H1 (cell line): ENCODE measurements around the gene NR2F1. TPM values are rescaled to one million over a fixed set of nuclear protein-coding genes. Genes with fewer than 3 reads are reported as not detected.

Source experiments
- CTCF ChIA-PET: fragments of 300-600 bp; sonication (Branson Sonifier 250); formaldehyde crosslinking; loops from one replicate; lab custom pipeline; 2021; ENCODE audit not compliant: partially characterized antibody; lab: Charles Lee
- POLR2A ChIA-PET: fragments of 300-600 bp; sonication (Branson Sonifier 250); formaldehyde crosslinking; loops from one replicate; lab custom pipeline; 2021; ENCODE audit warnings: inconsistent platforms; ENCODE audit not compliant: partially characterized antibody; lab: Charles Lee
- DNase-seq, 2 experiments: peaks; one replicate each; pipeline versions ENCODE4 v3.0.0 to v3.0.0-alpha.2; 2010 to 2022; ENCODE audit warnings: low spot score in 2 of 2, low read depth in 1 of 2, mixed read lengths in 1 of 2
- FAIRE-seq: peaks from 2 replicates; lab custom pipeline; 2011; peaks lifted over from hg19 to GRCh38; lab: Jason Lieb, UNC
- H2AFZ ChIP-seq: 2 replicates; pipeline ENCODE4 v1.8.1; 2012; ENCODE audit warnings: low read length, inconsistent platforms
- H2AK5ac ChIP-seq: 2 replicates; pipeline ENCODE4 v1.6.1; 2013; ENCODE audit warnings: low read depth, low read length
- H2BK120ac ChIP-seq: replicated peaks from 2 replicates; pipeline ENCODE3; 2013; ENCODE audit warnings: low read depth, low read length, inconsistent platforms
- H2BK12ac ChIP-seq: 2 replicates; pipeline ENCODE4 v1.6.1; 2013; ENCODE audit warnings: low read depth, low read length
- H2BK15ac ChIP-seq: 2 replicates; pipeline ENCODE4 v1.6.1; 2013; ENCODE audit warnings: low read length
- H2BK20ac ChIP-seq: 2 replicates; pipeline ENCODE4 v1.6.1; 2013; ENCODE audit warnings: low read length
- H2BK5ac ChIP-seq: 2 replicates; pipeline ENCODE4 v1.6.1; 2013; ENCODE audit warnings: low read depth, low read length
- H3K14ac ChIP-seq: 2 replicates; pipeline ENCODE4 v1.6.1; 2013; ENCODE audit warnings: inconsistent platforms; ENCODE audit not compliant: insufficient read length
- H3K18ac ChIP-seq: 2 replicates; pipeline ENCODE4 v1.6.1; 2013; ENCODE audit warnings: low read length; ENCODE audit errors: extremely low read depth
- H3K23ac ChIP-seq: 2 replicates; pipeline ENCODE4 v1.6.1; 2013; ENCODE audit warnings: inconsistent platforms; ENCODE audit not compliant: insufficient read length
- H3K23me2 ChIP-seq: 2 replicates; pipeline ENCODE4 v1.6.1; 2013; ENCODE audit warnings: low read depth, low read length
- H3K27ac ChIP-seq: 2 replicates; pipeline ENCODE4 v1.6.1; 2011; ENCODE audit warnings: low read depth, low read length, inconsistent platforms
- H3K27me3 ChIP-seq, 4 experiments: replicated peaks in 1 of 4; 1 replicate in 1 of 4; 2 replicates in 3 of 4; pipeline versions ENCODE4 v1.6.1 to v1.8.1; 2011 to 2013; ENCODE audit warnings: low read length in 3 of 4, mild to moderate bottlenecking in 3 of 4, inconsistent platforms in 2 of 4, mixed read lengths in 2 of 4, moderate library complexity in 1 of 4; ENCODE audit not compliant: control insufficient read depth in 3 of 4, insufficient read depth in 3 of 4; ENCODE audit errors: extremely low read depth in 1 of 4
- H3K36me3 ChIP-seq, 4 experiments: 2 replicates each; pipeline versions ENCODE4 v1.6.1 to v1.8.1; 2011 to 2013; ENCODE audit warnings: mild to moderate bottlenecking in 4 of 4, low read length in 3 of 4, moderate library complexity in 2 of 4, control low read depth in 1 of 4, inconsistent platforms in 1 of 4; ENCODE audit not compliant: insufficient read depth in 4 of 4, control insufficient read depth in 2 of 4
- H3K4ac ChIP-seq: replicated peaks from 2 replicates; pipeline ENCODE3; 2013; ENCODE audit warnings: low read length, low read depth, mixed read lengths, inconsistent platforms; ENCODE audit not compliant: insufficient read length
- H3K4me1 ChIP-seq, 4 experiments: replicated peaks in 1 of 4; 1 replicate in 1 of 4; 2 replicates in 3 of 4; pipeline versions ENCODE4 v1.6.1 to v1.8.1; 2011 to 2013; ENCODE audit warnings: low read length in 3 of 4, inconsistent platforms in 2 of 4, mixed read lengths in 1 of 4; ENCODE audit not compliant: insufficient read depth in 4 of 4, control insufficient read depth in 3 of 4
- H3K4me2 ChIP-seq, 2 experiments: 2 replicates each; pipeline versions ENCODE4 v1.6.1 to v1.8.1; 2011 to 2013; ENCODE audit warnings: low read depth in 2 of 2, low read length in 2 of 2, control low read depth in 1 of 2, inconsistent platforms in 1 of 2, mild to moderate bottlenecking in 1 of 2; ENCODE audit not compliant: insufficient read depth in 1 of 2
- H3K4me3 ChIP-seq, 4 experiments: fragments of 200-600, 300-600 bp in 1 of 4; sonication (generic), shearing (Covaris generic), sonication (Bioruptor Twin) in 1 of 4; 2 replicates each; pipeline versions ENCODE4 v1.5.1 to v1.8.1; 2011 to 2016; ENCODE audit warnings: low read length in 4 of 4, low read depth in 3 of 4, control low read depth in 2 of 4, inconsistent platforms in 2 of 4, mild to moderate bottlenecking in 2 of 4, mixed read lengths in 1 of 4, moderate library complexity in 1 of 4; ENCODE audit not compliant: insufficient read depth in 2 of 4; ENCODE audit errors: extremely low read depth in 1 of 4
- H3K56ac ChIP-seq: replicated peaks from 2 replicates; pipeline ENCODE3; 2013; ENCODE audit warnings: low read depth, mild to moderate bottlenecking, mixed read lengths, low read length, inconsistent platforms; ENCODE audit not compliant: insufficient read length
- H3K79me1 ChIP-seq: 2 replicates; pipeline ENCODE4 v1.6.1; 2013; ENCODE audit warnings: low read depth, low read length, control low read depth
- H3K79me2 ChIP-seq, 2 experiments: 2 replicates each; pipeline versions ENCODE4 v1.6.1 to v1.8.1; 2012 to 2013; ENCODE audit warnings: low read length in 2 of 2, mild to moderate bottlenecking in 2 of 2, inconsistent platforms in 1 of 2; ENCODE audit not compliant: insufficient read depth in 2 of 2, control insufficient read depth in 1 of 2
- H3K9ac ChIP-seq, 4 experiments: replicated peaks in 1 of 4; 1 replicate in 1 of 4; 2 replicates in 3 of 4; pipeline versions ENCODE4 v1.6.1 to v1.8.1; 2011 to 2013; ENCODE audit warnings: low read depth in 3 of 4, low read length in 3 of 4, control low read depth in 2 of 4, mild to moderate bottlenecking in 2 of 4, moderate library complexity in 2 of 4, inconsistent platforms in 1 of 4; ENCODE audit errors: extremely low read depth in 1 of 4
- H3K9me3 ChIP-seq, 2 experiments: 2 replicates each; pipeline versions ENCODE4 v1.6.1 to v1.8.1; 2012 to 2013; ENCODE audit warnings: mild to moderate bottlenecking in 2 of 2, moderate library complexity in 2 of 2, control low read depth in 1 of 2, inconsistent platforms in 1 of 2, low read depth in 1 of 2, low read length in 1 of 2, mixed read lengths in 1 of 2; ENCODE audit not compliant: insufficient read depth in 2 of 2
- H4K20me1 ChIP-seq, 2 experiments: replicated peaks in 1 of 2; 2 replicates each; pipeline versions ENCODE3 to v1.8.1; 2011 to 2013; ENCODE audit warnings: inconsistent platforms in 2 of 2, low read length in 2 of 2, mild to moderate bottlenecking in 1 of 2; ENCODE audit not compliant: insufficient read depth in 2 of 2, control insufficient read depth in 1 of 2
- H4K5ac ChIP-seq: 2 replicates; pipeline ENCODE4 v1.6.1; 2013; ENCODE audit warnings: low read length, low read depth, mixed read lengths, inconsistent platforms; ENCODE audit not compliant: insufficient read length
- H4K8ac ChIP-seq: 2 replicates; pipeline ENCODE4 v1.8.0; 2013; ENCODE audit warnings: mild to moderate bottlenecking, moderate library complexity, low read length, inconsistent platforms; ENCODE audit not compliant: insufficient read depth; ENCODE audit errors: extremely low read depth
- H4K91ac ChIP-seq: replicated peaks from 2 replicates; pipeline ENCODE3; 2013; ENCODE audit warnings: low read length, mixed read lengths, inconsistent platforms; ENCODE audit not compliant: insufficient read length
- E2F6 ChIP-seq: IDR thresholded peaks from 2 replicates; pipeline ENCODE4 v1.6.1; 2012; ENCODE audit warnings: inconsistent platforms
- EGR1 ChIP-seq: IDR thresholded peaks from 2 replicates; pipeline ENCODE4 v1.6.1; 2011; ENCODE audit warnings: low read depth, low read length, borderline replicate concordance
- JUN ChIP-seq: IDR thresholded peaks from 2 replicates; pipeline ENCODE4 v1.6.1; 2011; ENCODE audit warnings: low read depth, mild to moderate bottlenecking, improper control_type of control experiment, low read length
- KDM4A ChIP-seq: IDR thresholded peaks from one replicate; pipeline ENCODE4 v1.7.1; 2012; ENCODE audit warnings: low read depth, mild to moderate bottlenecking, moderate library complexity, low read length, inconsistent platforms; ENCODE audit not compliant: severe bottlenecking
- POLR2AphosphoS5 ChIP-seq: IDR thresholded peaks from 2 replicates; pipeline ENCODE4 v1.6.1; 2011; ENCODE audit warnings: low read depth, low read length
- RAD21 ChIP-seq, 2 experiments: IDR thresholded peaks in 1 of 2; conservative IDR thresholded peaks in 1 of 2; 2 replicates each; pipeline ENCODE4 v1.6.1; 2011; ENCODE audit warnings: low read depth in 2 of 2, low read length in 2 of 2, improper control_type of control experiment in 1 of 2, inconsistent platforms in 1 of 2, mild to moderate bottlenecking in 1 of 2, moderate library complexity in 1 of 2
- SIN3A ChIP-seq, 2 experiments: IDR thresholded peaks in 1 of 2; conservative IDR thresholded peaks in 1 of 2; 2 replicates each; pipeline ENCODE4 v1.6.1; 2011 to 2012; ENCODE audit warnings: low read length in 2 of 2, improper control_type of control experiment in 1 of 2, low read depth in 1 of 2, mild to moderate bottlenecking in 1 of 2
- USF2 ChIP-seq: IDR thresholded peaks from 2 replicates; pipeline ENCODE4 v1.6.1; 2011; ENCODE audit warnings: low read length, improper control_type of control experiment
- WGBS, 2 experiments: shearing (Covaris generic) in 1 of 2; methylation state at CpG; one replicate each; pipeline versions ENCODE4 v1.1.6 to v1.1.7; 2013 to 2015; ENCODE audit warnings: low lambda C conversion rate in 2 of 2, mixed read lengths in 2 of 2, inconsistent platforms in 1 of 2, low coverage in 1 of 2, missing lambda C conversion rate in 1 of 2; ENCODE audit not compliant: insufficient replicate concordance in 2 of 2, insufficient coverage in 1 of 2, insufficient read length in 1 of 2; ENCODE audit errors: extremely low coverage in 1 of 2, missing lambda C conversion rate in 1 of 2; 5-methylcytosine and 5-hydroxymethylcytosine counted together
- polyA plus RNA-seq, 7 experiments: library from polyadenylated mRNA; depleted of rRNA in 3 of 7; stranded (reverse) in 5 of 7; unstranded in 2 of 7; fragments of >200 nt in 5 of 7; fragments of 200-250 nt in 2 of 7; gene quantifications; 1 replicate in 5 of 7; 2 replicates in 1 of 7; 4 replicates in 1 of 7; pipeline versions ENCODE4 v1.2.1 to v1.2.3, GENCODE V29; 2011 to 2013; ENCODE audit warnings: missing spikeins in 2 of 7, mixed read lengths in 2 of 7
- total RNA-seq: library from RNA; stranded (reverse); fragmentation: NEBNext Ultra II Directional; extraction: Animal tissue kit (Norgen Biotek cat#: 25700); gene quantifications from 2 replicates; pipeline ENCODE4 v1.2.1, GENCODE V29; 2021

The NR2F1 gene
- total and polyA plus RNA-seq, 2 of the 8 experiments (the other 6 are each of a cell fraction or from before 2014, with no cell fraction given), result not detected

GRCh38 chr5:93602241-93603077 is 19.4 kb downstream of the NR2F1 start:
- peak overlapping the region in 1 of 4 experiments; percentile 25; a peak in 1 of 8 replicates for H3K4me3 ChIP-seq
- 3% methylated on average over 39 of the region's 39 CpGs; no CpG with 5 or more reads in 1 of the 2 experiments for WGBS, 2 experiments
- H3K9ac ChIP-seq, result no peak overlapping the region
- H3K18ac ChIP-seq, result no peak overlapping the region
- DNase-seq (peak in 1 of 2 experiments; percentile 67), FAIRE-seq (no peak)
- H3K4me2 ChIP-seq, result peak overlapping the region; percentile 29 to 31
- H2BK5ac ChIP-seq, result no peak overlapping the region
- H4K5ac ChIP-seq, result no peak overlapping the region
- peaks cover 6 to 9% (median 9%) of the 10 kb centered on the region in 4 experiments; a peak in 6 of 7 replicates for H3K4me1 ChIP-seq
- H3K23me2 ChIP-seq, result no peaks in the 10 kb centered on the region; the same call in 1 of the 2 replicates
- H3K79me2 ChIP-seq, result no peaks in the 10 kb centered on the region
- peaks cover 0 to 4% (median 0%) of the 10 kb centered on the region in 4 experiments; a peak in 2 of 8 replicates for H3K36me3 ChIP-seq
- no peak overlapping the region for H3K56ac ChIP-seq
- H2AK5ac ChIP-seq, result no peak overlapping the region
- H4K91ac ChIP-seq, result no peak overlapping the region
- peaks cover 16 to 31% of the 10 kb centered on the region in 2 experiments for H4K20me1 ChIP-seq
- H3K4ac ChIP-seq, result no peak overlapping the region
- POLR2A ChIA-PET, result interaction anchor here (0.8 to 2.7 kb wide), 6 partner anchors 9 to 24 kb away, joined by 3 to 10 read pairs (median 5); no protein-coding TSS in a partner anchor
- no peak overlapping the region for H2BK15ac ChIP-seq
- no peaks in the 10 kb centered on the region for H3K9me3 ChIP-seq
- peaks cover 89 to 100% (median 97%) of the 10 kb centered on the region in 4 experiments for H3K27me3 ChIP-seq
- no peak overlapping the region for H3K27ac ChIP-seq
- H3K23ac ChIP-seq, result no peak overlapping the region
- no peak overlapping the region for H4K8ac ChIP-seq
- no peak overlapping the region for H2BK120ac ChIP-seq
- no peak overlapping the region for H2BK12ac ChIP-seq
- H3K79me1 ChIP-seq, result no peaks in the 10 kb centered on the region; the same call in 1 of the 2 replicates
- no peak overlapping the region for H2AFZ ChIP-seq
- H3K14ac ChIP-seq, result no peak overlapping the region
- no peak overlapping the region for H2BK20ac ChIP-seq
- CTCF ChIA-PET, result interaction anchor here (0.5 to 3.5 kb wide), 18 partner anchors 9 to 296 kb away, joined by 3 to 15 read pairs (median 4); no protein-coding TSS in a partner anchor
- TF ChIP-seq RAD21 (IDR thresholded peaks at IDR 0.05 in 1 of 2, conservative IDR thresholded peaks at IDR 0.05 in 1 of 2; ENCODE audit: low read depth in 2 of 2, low read length in 2 of 2) (no peak; a peak in 1 of 4 replicates), SIN3A (conservative IDR thresholded peaks at IDR 0.05 in 1 of 2, IDR thresholded peaks at IDR 0.05 in 1 of 2; ENCODE audit: low read depth in 1 of 2, low read length in 2 of 2) (0 out of 4 replicates have a peak, but pooled peaks of 1 of the 2 experiments have one; percentile 32), EGR1 (peak; percentile 55; the same call in 1 of the 2 replicates), USF2 (no peak), E2F6 (0 out of 2 replicates have a peak, but pooled peaks have one; percentile 51), KDM4A (no peak), JUN (no peak), POLR2AphosphoS5 (no peak)
